Adrenal gland (tissue), 5 donors: ENCODE data around the gene EPHB2.

Experiments
- POLR2A ChIP-seq, 2 donors: fragments of 450-650 bp; IDR thresholded peaks; one replicate each; pipeline ENCODE4 v1.6.1; 2017; ENCODE audit warnings: antibody characterized with exemption in 2 of 2, mild to moderate bottlenecking in 2 of 2, moderate library complexity in 1 of 2
- TF ChIP-seq, protein P1 (sequence below), 6 experiments: fragments of 450-650 bp in 4 of 6; fragments of 200-600 bp in 2 of 6; sonication (generic) in 1 of 6; IDR thresholded peaks; 1 replicate in 5 of 6; 2 replicates in 1 of 6; pipeline versions ENCODE4 v1.5.1 to v1.8.0; 2016 to 2021; ENCODE audit warnings: antibody characterized with exemption in 6 of 6, mild to moderate bottlenecking in 2 of 6, moderate library complexity in 1 of 6
- donor health status: DM: no; HTN: no; CAD: no.

DNA sequence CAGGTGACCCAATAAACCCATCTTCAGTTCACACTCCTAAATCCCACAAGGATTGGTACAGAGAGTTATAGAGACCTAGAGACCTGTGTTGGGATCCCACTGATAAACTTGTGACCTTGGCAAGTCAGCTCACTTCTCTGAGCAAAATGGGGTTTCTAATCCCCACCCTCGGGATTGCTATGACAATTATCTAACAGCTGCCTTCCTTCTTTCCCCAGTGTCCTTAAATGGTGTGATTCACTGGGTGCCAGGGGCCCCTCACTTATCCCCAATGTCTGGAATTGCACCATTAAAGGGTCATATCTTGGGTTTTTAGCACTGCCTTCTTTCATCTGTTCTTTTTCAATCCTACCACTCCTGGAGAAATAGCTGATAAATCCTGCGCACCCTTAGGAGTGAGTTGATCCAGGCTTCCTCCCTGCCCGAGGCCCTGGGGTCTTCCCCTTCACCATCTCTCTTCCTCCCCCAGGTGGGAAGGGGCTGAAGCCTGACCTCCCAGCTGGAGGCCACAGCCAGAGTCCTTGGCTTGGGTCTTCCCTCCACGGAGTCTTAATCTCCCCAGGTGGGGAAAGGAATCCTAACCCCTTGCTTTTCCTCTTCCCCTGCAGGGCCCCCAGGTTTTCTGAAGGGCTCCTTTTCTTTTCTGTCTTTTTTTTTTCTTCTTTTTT lies 222.3 kb downstream of the EPHB2 start:
- TF ChIP-seq, protein P1, sequence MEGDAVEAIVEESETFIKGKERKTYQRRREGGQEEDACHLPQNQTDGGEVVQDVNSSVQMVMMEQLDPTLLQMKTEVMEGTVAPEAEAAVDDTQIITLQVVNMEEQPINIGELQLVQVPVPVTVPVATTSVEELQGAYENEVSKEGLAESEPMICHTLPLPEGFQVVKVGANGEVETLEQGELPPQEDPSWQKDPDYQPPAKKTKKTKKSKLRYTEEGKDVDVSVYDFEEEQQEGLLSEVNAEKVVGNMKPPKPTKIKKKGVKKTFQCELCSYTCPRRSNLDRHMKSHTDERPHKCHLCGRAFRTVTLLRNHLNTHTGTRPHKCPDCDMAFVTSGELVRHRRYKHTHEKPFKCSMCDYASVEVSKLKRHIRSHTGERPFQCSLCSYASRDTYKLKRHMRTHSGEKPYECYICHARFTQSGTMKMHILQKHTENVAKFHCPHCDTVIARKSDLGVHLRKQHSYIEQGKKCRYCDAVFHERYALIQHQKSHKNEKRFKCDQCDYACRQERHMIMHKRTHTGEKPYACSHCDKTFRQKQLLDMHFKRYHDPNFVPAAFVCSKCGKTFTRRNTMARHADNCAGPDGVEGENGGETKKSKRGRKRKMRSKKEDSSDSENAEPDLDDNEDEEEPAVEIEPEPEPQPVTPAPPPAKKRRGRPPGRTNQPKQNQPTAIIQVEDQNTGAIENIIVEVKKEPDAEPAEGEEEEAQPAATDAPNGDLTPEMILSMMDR (IDR thresholded peaks at IDR 0.05) = no peak
- TF ChIP-seq POLR2A (IDR thresholded peaks at IDR 0.05) = no peak
